SK-N-SH (cell line): ENCODE data around the gene SFI1. TPM values are rescaled to one million over a fixed set of nuclear protein-coding genes. Genes with fewer than 3 reads are reported as not detected.
A peak's percentile ranks its signal among the peaks of the same experiment; 100 is the strongest.

Experiments used
- CTCF ChIA-PET: fragments of 300-600, 350-600 bp; formaldehyde crosslinking; extraction: SDS; loops from one replicate; lab custom pipeline; 2021; lab: Yijun Ruan, JAX
- POLR2A ChIA-PET: fragments of 350-600 bp; sonication (Branson Sonifier 250); formaldehyde crosslinking; extraction: SDS; loops from one replicate; lab custom pipeline; 2020; ENCODE audit warnings: antibody characterized with exemption, inconsistent platforms; lab: Yijun Ruan, JAX
- DNase-seq: peaks from one replicate; pipeline ENCODE4 v3.0.0; 2012
- H2AFZ ChIP-seq: fragments of 200-600 bp; sonication (generic); 2 replicates; pipeline ENCODE4 v1.8.1; 2016; ENCODE audit warnings: antibody characterized with exemption, mild to moderate bottlenecking, low read depth
- H3F3A ChIP-seq: fragments of 200-600 bp; sonication (generic); replicated peaks from 2 replicates; pipeline ENCODE3; 2016; ENCODE audit warnings: antibody characterized with exemption, mild to moderate bottlenecking; ENCODE audit not compliant: insufficient read depth
- H3K27ac ChIP-seq, 2 experiments: fragments of 200-500 bp in 1 of 2; fragments of 200-600 bp in 1 of 2; sonication (Bioruptor generic) in 1 of 2; sonication (generic), shearing (Covaris generic) in 1 of 2; 2 replicates each; pipeline versions ENCODE4 v1.5.1 to v1.6.1; 2014 to 2016; ENCODE audit warnings: low read depth in 2 of 2, inconsistent platforms in 1 of 2, low read length in 1 of 2, mild to moderate bottlenecking in 1 of 2, mixed read lengths in 1 of 2
- H3K27me3 ChIP-seq: fragments of 200-600 bp; sonication (generic), shearing (Covaris generic); 2 replicates; pipeline ENCODE4 v1.6.1; 2016; ENCODE audit warnings: mixed run types; ENCODE audit not compliant: insufficient read depth
- H3K36me3 ChIP-seq, 2 experiments: fragments of 200-500 bp in 1 of 2; fragments of 200-600 bp in 1 of 2; sonication (Bioruptor generic) in 1 of 2; sonication (generic) in 1 of 2; replicated peaks in 1 of 2; 2 replicates each; pipeline versions ENCODE3 to v1.5.1; 2014 to 2016; ENCODE audit warnings: low read length in 1 of 2, mild to moderate bottlenecking in 1 of 2; ENCODE audit not compliant: insufficient read depth in 2 of 2, control insufficient read depth in 1 of 2
- H3K4me1 ChIP-seq, 2 experiments: fragments of 200-500 bp in 1 of 2; fragments of 200-600 bp in 1 of 2; sonication (Bioruptor generic) in 1 of 2; sonication (generic), shearing (Covaris generic) in 1 of 2; 2 replicates each; pipeline versions ENCODE4 v1.5.1 to v1.6.1; 2014 to 2016; ENCODE audit warnings: low read depth in 1 of 2, low read length in 1 of 2, mixed run types in 1 of 2; ENCODE audit not compliant: insufficient read depth in 2 of 2, control insufficient read depth in 1 of 2
- H3K4me2 ChIP-seq: fragments of 200-600 bp; sonication (generic), shearing (Covaris generic); 2 replicates; pipeline ENCODE4 v1.6.1; 2017; ENCODE audit warnings: mixed run types
- H3K4me3 ChIP-seq, 2 experiments: fragments of 200-500 bp in 1 of 2; fragments of 200-600 bp in 1 of 2; sonication (Bioruptor generic) in 1 of 2; sonication (generic), shearing (Covaris generic) in 1 of 2; 2 replicates each; pipeline versions ENCODE4 v1.5.1 to v1.8.1; 2014 to 2016; ENCODE audit warnings: low read depth in 2 of 2, inconsistent platforms in 1 of 2, low read length in 1 of 2, mild to moderate bottlenecking in 1 of 2, mixed read lengths in 1 of 2, moderate library complexity in 1 of 2
- H3K79me2 ChIP-seq: fragments of 200-600 bp; sonication (generic); 2 replicates; pipeline ENCODE4 v1.8.1; 2017; ENCODE audit warnings: mild to moderate bottlenecking; ENCODE audit not compliant: insufficient read depth
- H3K9ac ChIP-seq: fragments of 200-600 bp; sonication (generic); 2 replicates; pipeline ENCODE4 v1.6.1; 2017; ENCODE audit warnings: mixed run types
- H3K9me2 ChIP-seq: fragments of 200-600 bp; sonication (generic); 2 replicates; pipeline ENCODE4 v1.6.1; 2017; ENCODE audit warnings: mixed run types
- H3K9me3 ChIP-seq: fragments of 200-600 bp; sonication (generic); 2 replicates; pipeline ENCODE4 v1.6.1; 2017; ENCODE audit warnings: mixed run types, mild to moderate bottlenecking, moderate library complexity
- H4K20me1 ChIP-seq: fragments of 200-600 bp; sonication (generic); 2 replicates; pipeline ENCODE4 v1.6.1; 2017; ENCODE audit warnings: mild to moderate bottlenecking, mixed run types; ENCODE audit not compliant: insufficient read depth
- ELF1 ChIP-seq: IDR thresholded peaks from 2 replicates; pipeline ENCODE4 v1.4.0; 2012
- EP300 ChIP-seq, 2 experiments: IDR thresholded peaks; 2 replicates each; pipeline versions ENCODE4 v1.4.0 to v1.6.1; 2012; ENCODE audit warnings: borderline replicate concordance in 1 of 2, low read depth in 1 of 2, low read length in 1 of 2
- FOSL2 ChIP-seq: IDR thresholded peaks from 2 replicates; pipeline ENCODE4 v1.4.0; 2012; ENCODE audit warnings: low read depth, mild to moderate bottlenecking, moderate library complexity, borderline replicate concordance
- GABPA ChIP-seq: IDR thresholded peaks from 2 replicates; pipeline ENCODE4 v1.4.0; 2012; ENCODE audit warnings: low read depth, mild to moderate bottlenecking
- GATA2 ChIP-seq: sonication (generic); formaldehyde crosslinking; IDR thresholded peaks from 2 replicates; pipeline ENCODE4 v1.5.0; 2020; ENCODE audit warnings: mild to moderate bottlenecking, missing genetic modification reagents
- IRF3 ChIP-seq: fragments of 150-350 bp; IDR thresholded peaks from 2 replicates; pipeline ENCODE4 v1.6.1; 2016; ENCODE audit warnings: mild to moderate bottlenecking, low read depth, low read length
- MEF2A ChIP-seq: IDR thresholded peaks from 2 replicates; pipeline ENCODE4 v1.4.0; 2012; ENCODE audit warnings: low read depth, borderline replicate concordance
- NFIC ChIP-seq: IDR thresholded peaks from 2 replicates; pipeline ENCODE4 v1.4.0; 2012; ENCODE audit warnings: borderline replicate concordance
- PBX3 ChIP-seq: IDR thresholded peaks from 2 replicates; pipeline ENCODE4; 2012
- POLR2AphosphoS5 ChIP-seq: IDR thresholded peaks from 2 replicates; pipeline ENCODE4 v1.6.1; 2012; ENCODE audit warnings: low read depth, low read length
- RCOR1 ChIP-seq: fragments of 150-350 bp; IDR thresholded peaks from 2 replicates; pipeline ENCODE4 v1.6.1; 2017; ENCODE audit warnings: antibody characterized with exemption, low read length
- SIN3A ChIP-seq: IDR thresholded peaks from 2 replicates; pipeline ENCODE4 v1.6.1; 2012; ENCODE audit warnings: low read depth, mild to moderate bottlenecking, low read length, moderate library complexity, borderline replicate concordance
- TCF12 ChIP-seq: IDR thresholded peaks from 2 replicates; pipeline ENCODE4 v1.4.0; 2012
- TEAD4 ChIP-seq: IDR thresholded peaks from 2 replicates; pipeline ENCODE4 v1.4.0; 2012; ENCODE audit warnings: mild to moderate bottlenecking, borderline replicate concordance; ENCODE audit not compliant: insufficient read depth
- USF2 ChIP-seq: fragments of 150-350 bp; IDR thresholded peaks from 2 replicates; pipeline ENCODE4 v1.6.1; 2017; ENCODE audit warnings: antibody characterized with exemption, low read length, low read depth, borderline replicate concordance
- WGBS: methylation state at CpG from one replicate; pipeline ENCODE4 v1.1.6; 2017; ENCODE audit warnings: low lambda C conversion rate; 5-methylcytosine and 5-hydroxymethylcytosine counted together
- polyA plus RNA-seq, 3 experiments: library from polyadenylated mRNA; depleted of rRNA; stranded (reverse); fragments of >200 nt; gene quantifications; 2 replicates each; pipeline ENCODE4 v1.2.3, GENCODE V29; 2012
- TF ChIP-seq, protein P1 (sequence below): IDR thresholded peaks from 2 replicates; pipeline ENCODE4 v1.4.0; 2012; ENCODE audit warnings: low read depth

SFI1 gene
- polyA plus RNA-seq, 1 of the 3 experiments (the other 2 are of a cell fraction), result 24.7 TPM

- TF ChIP-seq, protein P1, sequence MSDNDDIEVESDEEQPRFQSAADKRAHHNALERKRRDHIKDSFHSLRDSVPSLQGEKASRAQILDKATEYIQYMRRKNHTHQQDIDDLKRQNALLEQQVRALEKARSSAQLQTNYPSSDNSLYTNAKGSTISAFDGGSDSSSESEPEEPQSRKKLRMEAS, result peak; percentile 95
- no peak for TF ChIP-seq MEF2A
- peak; percentile 64 for TF ChIP-seq ELF1
- TF ChIP-seq NFIC, result no peak
- no peak for TF ChIP-seq USF2
- no peak for TF ChIP-seq RCOR1
- no peak for TF ChIP-seq PBX3
- TF ChIP-seq EP300 (IDR thresholded peaks at IDR 0.05; ENCODE audit: borderline replicate concordance in 1 of 2, low read depth in 1 of 2, low read length in 1 of 2), result no peak
- no peak for TF ChIP-seq FOSL2
- peak; percentile 72 for TF ChIP-seq POLR2AphosphoS5
- TF ChIP-seq SIN3A, result peak; percentile 18; the same call in 1 of the 2 replicates
- TF ChIP-seq TCF12, result no peak
- TF ChIP-seq, all 33 proteins: peak for 9
Observed at GRCh38 chr22:31630331-31631329, 134.3 kb downstream of the SFI1 start (continued).

DNA sequence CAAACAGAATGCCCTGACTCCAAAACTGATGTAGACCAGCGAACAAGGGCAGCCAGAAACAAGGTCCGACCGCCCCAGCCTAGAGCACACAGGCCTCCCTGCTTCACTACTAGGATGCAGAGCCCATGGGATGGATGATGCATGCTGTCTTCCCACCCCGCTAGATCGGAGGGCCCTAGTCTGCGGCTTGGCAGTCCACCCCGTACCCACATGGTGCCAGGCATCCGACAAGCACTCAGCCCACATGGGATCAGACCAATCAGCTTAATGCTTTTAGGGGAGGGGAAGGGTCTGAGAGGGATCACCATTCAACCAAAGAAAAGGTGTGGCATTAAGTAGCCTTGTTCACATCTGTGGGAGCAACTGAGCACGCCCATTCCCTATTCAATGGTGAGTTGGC is 135.1 kb downstream of the SFI1 start:
- CTCF ChIA-PET, result interaction anchor here (0.8 to 7.1 kb wide), 9 partner anchors 11 to 339 kb away, joined by 3 to 48 read pairs (median 3); partner anchors contain the start of gene PISD
- no peak overlapping the region for H2AFZ ChIP-seq
- TF ChIP-seq GATA2, result no peak
- TF ChIP-seq IRF3, result no peak
- TF ChIP-seq NFIC, result no peak
- TF ChIP-seq GABPA, result no peak
- no peak for TF ChIP-seq TEAD4
- no peak for TF ChIP-seq FOSL2
- TF ChIP-seq, all 33 proteins: peak for 0
- H3K4me1 ChIP-seq, result peaks cover 0 to 42% of the 10 kb centered on the region in 2 experiments; a peak in 1 of 4 replicates
- no peaks in the 10 kb centered on the region for H3F3A ChIP-seq
- peak; percentile 36 for DNase-seq
- peak overlapping the region; percentile 72 to 80; a peak in 3 of 4 replicates for H3K27ac ChIP-seq
- peaks cover 44% of the 10 kb centered on the region for H4K20me1 ChIP-seq
- peak overlapping the region; percentile 80; the same call in 1 of the 2 replicates for H3K9ac ChIP-seq
- WGBS, result 95% methylated on average over 6 of the region's 9 CpGs
- peaks cover 7 to 9% of the 10 kb centered on the region in 2 experiments for H3K36me3 ChIP-seq
- POLR2A ChIA-PET, result interaction anchor here (1.1 kb wide), 1 partner anchor 75 kb away, joined by 4 read pairs; no protein-coding TSS in a partner anchor
- H3K4me3 ChIP-seq, result peak overlapping the region; percentile 78 to 91
- no peaks in the 10 kb centered on the region for H3K27me3 ChIP-seq
- peaks cover 62% of the 10 kb centered on the region for H3K79me2 ChIP-seq
- peak overlapping the region; percentile 96 for H3K4me2 ChIP-seq
- H3K9me2 ChIP-seq, result no peaks in the 10 kb centered on the region
- no peaks in the 10 kb centered on the region for H3K9me3 ChIP-seq
